Thymus (tissue), 11 donors: Measurements from ENCODE around the gene BICD2. TPM values are rescaled to one million over a fixed set of nuclear protein-coding genes. Genes with fewer than 3 reads are reported as not detected.

Experiments used
- DNase-seq, 9 donors: peaks; one replicate each; pipeline ENCODE4 v3.0.0-alpha.2; 2013; ENCODE audit warnings: low spot score in 9 of 9, low read depth in 6 of 9, missing footprints in 1 of 9
- H3K27ac ChIP-seq, 2 donors: one replicate each; pipeline ENCODE4 v1.5.1; 2013; ENCODE audit warnings: control low read depth in 1 of 2, low read depth in 1 of 2, low read length in 1 of 2, mild to moderate bottlenecking in 1 of 2, moderate library complexity in 1 of 2
- H3K27me3 ChIP-seq, 2 donors: one replicate each; pipeline ENCODE4 v1.5.1; 2013; ENCODE audit warnings: low read length in 1 of 2; ENCODE audit not compliant: control insufficient read depth in 2 of 2, insufficient read depth in 1 of 2
- H3K36me3 ChIP-seq, 2 donors: one replicate each; pipeline ENCODE4 v1.5.1; 2013; ENCODE audit warnings: low read length in 1 of 2, mild to moderate bottlenecking in 1 of 2, moderate library complexity in 1 of 2; ENCODE audit not compliant: control insufficient read depth in 2 of 2, insufficient read depth in 2 of 2
- H3K4me1 ChIP-seq, 2 donors: one replicate each; pipeline ENCODE4 v1.5.1; 2013; ENCODE audit warnings: low read length in 2 of 2; ENCODE audit not compliant: control insufficient read depth in 2 of 2, insufficient read depth in 2 of 2
- H3K4me3 ChIP-seq, 2 donors: one replicate each; pipeline ENCODE4 v1.5.1; 2013; ENCODE audit warnings: low read length in 2 of 2, control low read depth in 1 of 2, mild to moderate bottlenecking in 1 of 2
- H3K9me3 ChIP-seq, 2 donors: one replicate each; pipeline ENCODE4 v1.5.1; 2013; ENCODE audit warnings: low read length in 1 of 2, mild to moderate bottlenecking in 1 of 2; ENCODE audit not compliant: control insufficient read depth in 2 of 2, insufficient read depth in 1 of 2
- WGBS: extraction: QIAGEN DNeasy Blood & Tissue Kit; methylation state at CpG from one replicate; pipeline ENCODE4 v1.1.7; 2013; 5-methylcytosine and 5-hydroxymethylcytosine counted together
- polyA plus RNA-seq: library from polyadenylated mRNA; stranded (reverse); fragments of 200-250 nt; gene quantifications from one replicate; pipeline ENCODE4 v1.2.3, GENCODE V29; 2013
- total RNA-seq: library from RNA; stranded (reverse); fragments of 120-200 nt; gene quantifications from one replicate; pipeline ENCODE4 v1.2.4, GENCODE V29; 2013
- donor health status: healthy.

The BICD2 gene
- total and polyA plus RNA-seq, 2 donors = 16.8 to 17.4 TPM

DNA sequence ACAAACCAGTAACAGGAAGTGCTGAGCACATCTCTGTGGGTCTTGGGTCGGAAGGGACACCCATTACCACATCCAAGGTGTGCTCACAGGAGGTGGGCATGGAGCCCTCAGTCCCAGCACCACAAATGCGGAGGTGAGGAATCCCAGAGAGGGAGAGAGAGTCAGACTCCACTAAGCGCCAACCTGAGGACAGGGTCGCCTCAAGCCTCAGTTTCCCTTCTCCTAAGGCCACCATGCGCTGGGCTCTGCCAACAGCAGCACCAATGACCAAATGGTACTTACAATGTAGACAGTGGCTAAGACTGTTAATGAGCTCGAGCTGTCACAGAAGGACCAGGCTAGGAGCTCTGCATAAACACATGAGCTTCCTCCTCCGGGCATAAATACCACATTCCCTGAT is 43.1 kb downstream of the BICD2 start:
- no peak for DNase-seq

GRCh38 chr9:92720807-92721535 is 43.7 kb downstream of the BICD2 start:
- no peak for DNase-seq
- Histone ChIP-seq H3K27ac (no peak overlapping the region), H3K9me3 (peaks cover 0 to 6% of the 10 kb centered on the region in 2 donors), H3K4me1 (no peaks in the 10 kb centered on the region), H3K4me3 (no peak overlapping the region), H3K36me3 (peaks cover 74% of the 10 kb centered on the region in 2 donors), H3K27me3 (no peaks in the 10 kb centered on the region)
- 95% methylated on average over 8 of the region's 8 CpGs for WGBS

More for the DNA sequence above, 43.1 kb downstream of the BICD2 start:
- no peaks in the 10 kb centered on the region for H3K27me3 ChIP-seq
- peaks cover 74 to 78% of the 10 kb centered on the region in 2 donors for H3K36me3 ChIP-seq
- 94% methylated on average over 7 of the region's 7 CpGs for WGBS
- peaks cover 0 to 3% of the 10 kb centered on the region in 2 donors for H3K9me3 ChIP-seq
- H3K4me3 ChIP-seq = no peak overlapping the region
- no peaks in the 10 kb centered on the region for H3K4me1 ChIP-seq
- no peak overlapping the region for H3K27ac ChIP-seq

DNA sequence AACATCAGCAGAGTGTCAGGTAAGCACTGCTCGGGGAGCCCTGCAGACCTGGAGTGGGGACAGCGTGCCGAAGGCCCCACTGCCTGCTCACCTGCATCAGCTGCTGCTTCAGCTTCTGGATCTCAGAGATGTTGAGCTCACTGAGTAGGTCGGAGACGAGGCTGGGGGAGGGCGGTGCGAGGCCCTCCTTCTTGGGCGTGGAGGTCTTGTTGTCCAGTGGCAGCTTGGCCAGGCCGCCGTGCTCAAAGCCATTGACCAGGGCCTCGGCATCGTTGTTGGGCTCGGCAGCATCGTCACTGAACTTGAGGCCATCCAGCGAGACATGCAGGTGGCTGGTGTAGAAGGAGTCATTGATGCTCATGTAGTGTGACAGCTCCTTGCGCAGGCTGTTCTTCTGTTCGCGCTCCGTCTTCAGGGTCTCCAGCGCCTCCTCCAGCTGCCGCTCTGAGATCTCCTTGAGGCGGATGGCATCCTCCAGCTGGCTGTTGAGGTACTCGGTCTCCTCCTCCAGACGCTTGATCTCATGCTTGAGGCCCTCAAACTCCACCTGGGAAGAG is 44.3 kb downstream of the BICD2 start:
- no peak for DNase-seq
- H3K27me3 ChIP-seq = no peaks in the 10 kb centered on the region
- no peaks in the 10 kb centered on the region for H3K4me1 ChIP-seq
- peaks cover 0 to 6% of the 10 kb centered on the region in 2 donors for H3K9me3 ChIP-seq
- H3K36me3 ChIP-seq = peaks cover 76% of the 10 kb centered on the region in 2 donors
- H3K4me3 ChIP-seq = no peak overlapping the region
- 98% methylated on average over 24 of the region's 24 CpGs for WGBS
- H3K27ac ChIP-seq = no peak overlapping the region

- Histone ChIP-seq H3K4me1 (no peaks in the 10 kb centered on the region), H3K27ac (no peak overlapping the region), H3K4me3 (no peak overlapping the region), H3K27me3 (no peaks in the 10 kb centered on the region), H3K9me3 (peaks cover 0 to 6% of the 10 kb centered on the region in 2 donors), H3K36me3 (peaks cover 84 to 88% of the 10 kb centered on the region in 2 donors)
- WGBS = 96% methylated on average over 34 of the region's 34 CpGs
- no peak for DNase-seq
These were observed 45.5 kb downstream of the BICD2 start for GRCh38 chr9:92719028-92719647.

DNA sequence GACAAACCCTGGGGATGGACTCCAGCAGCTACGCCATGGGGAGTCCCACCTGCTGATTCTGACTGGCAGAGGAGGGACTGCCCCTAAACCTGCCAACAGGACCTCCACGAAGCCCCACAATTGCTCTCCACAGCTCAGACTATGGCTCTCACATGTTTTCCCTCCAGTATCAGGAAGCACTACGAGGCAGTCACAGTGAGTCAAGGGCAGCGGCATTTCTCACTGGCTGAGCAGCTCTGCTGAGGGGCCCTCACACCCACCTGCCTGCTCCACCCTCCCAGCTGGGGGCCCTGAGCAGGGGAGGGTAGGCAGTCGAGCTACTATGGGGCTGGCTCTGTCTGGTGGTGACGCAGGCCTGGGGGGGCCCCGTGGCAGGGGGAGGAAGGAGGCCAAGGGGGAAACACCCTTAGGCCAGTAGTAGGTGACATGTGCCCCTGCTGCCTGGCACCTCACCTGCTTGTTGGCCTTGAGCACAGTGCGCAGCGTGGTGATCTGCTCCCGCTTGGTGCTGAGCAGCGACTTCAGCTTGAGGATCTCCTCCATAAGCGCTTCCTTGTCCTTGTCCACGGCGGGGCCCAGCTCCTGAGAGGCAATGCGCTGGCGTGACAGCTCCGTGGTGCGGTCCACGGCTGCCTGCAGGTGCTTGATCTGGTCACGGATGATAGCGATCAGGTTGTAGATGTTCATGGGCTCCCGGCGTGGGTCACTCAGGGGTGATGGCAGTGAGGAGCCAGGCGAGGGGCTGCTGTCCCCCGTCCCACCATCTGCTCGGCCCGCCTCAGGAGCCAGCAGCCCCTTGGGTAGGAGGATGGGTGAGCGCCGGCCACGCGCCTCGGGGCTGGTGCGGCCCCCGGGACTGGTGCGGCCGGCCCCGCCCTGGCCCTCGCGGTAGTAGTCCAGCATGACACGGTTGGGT is 46.3 kb downstream of the BICD2 start:
- Histone ChIP-seq H3K36me3 (peaks cover 91 to 95% of the 10 kb centered on the region in 2 donors), H3K27ac (no peak overlapping the region), H3K4me1 (no peaks in the 10 kb centered on the region), H3K27me3 (no peaks in the 10 kb centered on the region), H3K9me3 (peaks cover 0 to 6% of the 10 kb centered on the region in 2 donors), H3K4me3 (no peak overlapping the region)
- no peak for DNase-seq
- 95% methylated on average over 40 of the region's 40 CpGs for WGBS

- no peak for DNase-seq
- Histone ChIP-seq H3K4me3 (no peak overlapping the region), H3K4me1 (no peaks in the 10 kb centered on the region), H3K27ac (no peak overlapping the region), H3K9me3 (peaks cover 0 to 6% of the 10 kb centered on the region in 2 donors), H3K27me3 (no peaks in the 10 kb centered on the region), H3K36me3 (peaks cover 85 to 96% of the 10 kb centered on the region in 2 donors)
- WGBS = 96% methylated on average over 21 of the region's 21 CpGs
These were observed 47.2 kb downstream of the BICD2 start for GRCh38 chr9:92717201-92718085.

GRCh38 chr9:92716557-92716956 is 48.1 kb downstream of the BICD2 start:
- Histone ChIP-seq H3K4me1 (no peaks in the 10 kb centered on the region), H3K27me3 (no peaks in the 10 kb centered on the region), H3K9me3 (peaks cover 0 to 6% of the 10 kb centered on the region in 2 donors), H3K36me3 (peaks cover 80 to 94% of the 10 kb centered on the region in 2 donors), H3K4me3 (no peak overlapping the region), H3K27ac (no peak overlapping the region)
- peak; percentile 29 to 81 (median 56) for DNase-seq
- WGBS = 58% methylated on average over 4 of the region's 4 CpGs
